Colonic mucosa (tissue), 4 donors: ENCODE measurements around the gene SNCA. TPM values are rescaled to one million over a fixed set of nuclear protein-coding genes. Genes with fewer than 3 reads are reported as not detected.

Source experiments
- DNase-seq: peaks from one replicate; pipeline ENCODE4 v3.0.0-alpha.2; 2020
- H3K27ac ChIP-seq: fragments of 200-600 bp; one replicate; pipeline ENCODE4 v1.8.0; 2021
- H3K27me3 ChIP-seq: fragments of 200-600 bp; one replicate; pipeline ENCODE4 v1.8.0; 2021
- H3K36me3 ChIP-seq: fragments of 200-600 bp; one replicate; pipeline ENCODE4 v1.8.0; 2021
- H3K4me1 ChIP-seq: fragments of 200-600 bp; one replicate; pipeline ENCODE4 v1.8.0; 2021; ENCODE audit warnings: mild to moderate bottlenecking
- H3K4me3 ChIP-seq: fragments of 200-600 bp; one replicate; pipeline ENCODE4 v1.8.0; 2021
- H3K9ac ChIP-seq, 2 donors: one replicate each; pipeline ENCODE4 v1.7.0; 2013; ENCODE audit warnings: control low read depth in 2 of 2, low read depth in 2 of 2, low read length in 2 of 2
- H3K9me3 ChIP-seq: fragments of 200-600 bp; one replicate; pipeline ENCODE4 v1.8.0; 2021
- CTCF ChIP-seq: fragments of 200-600 bp; IDR thresholded peaks from one replicate; pipeline ENCODE4 v1.8.0; 2022; ENCODE audit warnings: antibody characterized with exemption, mild to moderate bottlenecking
- intact Hi-C: fragments of 100-400 bp; cut with DNase I; formaldehyde crosslinking; loops from one replicate; pipeline ENCODE4 v1.14.1; 2022
- total RNA-seq, 2 donors: library from RNA; stranded (reverse); fragmentation: NEBNext Ultra II Directional in 1 of 2; extraction: Animal tissue kit (Norgen Biotek cat#: 25700) in 1 of 2; gene quantifications; one replicate each; pipeline ENCODE4 v1.2.1, GENCODE V29; 2021
- donor health status: healthy.
- donor health status: DM: no; HTN: no; CAD: no.
- donor health status: DM: no; HTN: no; CAD: no.

The SNCA gene
- total RNA-seq, 2 donors from 2014 or later, result 1.2 to 5.7 TPM

GRCh38 chr4:89868999-89869589 lies 32.1 kb upstream of the SNCA start:
- no peaks in the 10 kb centered on the region for H3K4me1 ChIP-seq
- H3K27me3 ChIP-seq, result no peaks in the 10 kb centered on the region
- no peak overlapping the region for H3K4me3 ChIP-seq
- H3K9me3 ChIP-seq, result no peaks in the 10 kb centered on the region
- no peak for DNase-seq
- intact Hi-C loops, result no loop called here
- H3K36me3 ChIP-seq, result no peaks in the 10 kb centered on the region
- no peak overlapping the region for H3K9ac ChIP-seq
- no peak overlapping the region for H3K27ac ChIP-seq
- TF ChIP-seq CTCF, result peak; percentile 41

- Histone ChIP-seq H3K4me3 (no peak overlapping the region), H3K4me1 (no peaks in the 10 kb centered on the region), H3K36me3 (no peaks in the 10 kb centered on the region), H3K27ac (no peak overlapping the region), H3K9ac (no peak overlapping the region), H3K9me3 (no peaks in the 10 kb centered on the region), H3K27me3 (no peaks in the 10 kb centered on the region)
- no peak for DNase-seq
- intact Hi-C loops, result no loop called here
- no peak for TF ChIP-seq CTCF
Measured at GRCh38 chr4:89868276-89868675, 31.3 kb upstream of the SNCA start.

- no peak overlapping the region for H3K4me3 ChIP-seq
- no peaks in the 10 kb centered on the region for H3K9me3 ChIP-seq
- H3K9ac ChIP-seq, result no peak overlapping the region
- H3K27me3 ChIP-seq, result no peaks in the 10 kb centered on the region
- no peaks in the 10 kb centered on the region for H3K4me1 ChIP-seq
- H3K27ac ChIP-seq, result no peak overlapping the region
- TF ChIP-seq CTCF, result no peak
- no peak for DNase-seq
- intact Hi-C loops, result no loop called here
- H3K36me3 ChIP-seq, result no peaks in the 10 kb centered on the region
Measured at GRCh38 chr4:89863533-89863932, 26.6 kb upstream of the SNCA start.

- Histone ChIP-seq H3K9ac (no peak overlapping the region), H3K4me3 (no peak overlapping the region), H3K36me3 (no peaks in the 10 kb centered on the region), H3K4me1 (no peaks in the 10 kb centered on the region), H3K9me3 (no peaks in the 10 kb centered on the region), H3K27me3 (no peaks in the 10 kb centered on the region), H3K27ac (no peak overlapping the region)
- TF ChIP-seq CTCF, result no peak
- intact Hi-C loops, result no loop called here
- no peak for DNase-seq
Measured at GRCh38 chr4:89860971-89861370, 24.0 kb upstream of the SNCA start.

- TF ChIP-seq CTCF, result no peak
- H3K4me3 ChIP-seq, result no peak overlapping the region
- H3K9ac ChIP-seq, result no peak overlapping the region
- intact Hi-C loops, result no loop called here
- H3K36me3 ChIP-seq, result no peaks in the 10 kb centered on the region
- H3K27me3 ChIP-seq, result no peaks in the 10 kb centered on the region
- H3K27ac ChIP-seq, result no peak overlapping the region
- no peaks in the 10 kb centered on the region for H3K9me3 ChIP-seq
- no peak for DNase-seq
- H3K4me1 ChIP-seq, result no peaks in the 10 kb centered on the region
Measured at GRCh38 chr4:89855236-89855635, 18.3 kb upstream of the SNCA start.
